ENCODE data around the gene CPLX1. TPM values are rescaled to one million over a fixed set of nuclear protein-coding genes. Genes with fewer than 3 reads are reported as not detected.

The CPLX1 gene
- total RNA-seq, 1 experiment from 2014 or later: 3.1 TPM

- Histone ChIP-seq H3K9ac (ENCODE audit: low read length) (no peak overlapping the region), H3K79me2 (ENCODE audit: low read length) (no peaks in the 10 kb centered on the region), H3K4me2 (ENCODE audit: low read depth, low read length, poor library complexity, severe bottlenecking) (no peak overlapping the region), H3K9me2 (replicated peaks; ENCODE audit: insufficient read depth, low read length) (no peaks in the 10 kb centered on the region), H3K36me3 (ENCODE audit: insufficient read depth, low read length) (peaks cover 15% of the 10 kb centered on the region), H3K4me1 (ENCODE audit: low read length) (no peaks in the 10 kb centered on the region), H3K9me3 (ENCODE audit: low read length) (no peaks in the 10 kb centered on the region), H3K27me3 (ENCODE audit: low read length) (no peaks in the 10 kb centered on the region), H3K27ac (ENCODE audit: low read length) (no peak overlapping the region), H4K20me1 (ENCODE audit: insufficient read depth, low read depth, low read length) (no peaks in the 10 kb centered on the region), H3K4me3 (ENCODE audit: low read length) (no peak overlapping the region), H2AFZ (ENCODE audit: low read length) (no peak overlapping the region)
- DNase-seq: no peak
Measured at GRCh38 chr4:867526-868250, 41.8 kb upstream of the CPLX1 start.

GRCh38 chr4:866761-867390 is 40.9 kb upstream of the CPLX1 start:
- H3K9ac ChIP-seq (ENCODE audit: low read length): no peak overlapping the region

GRCh38 chr4:866068-866760 is 40.3 kb upstream of the CPLX1 start:
- H4K20me1 ChIP-seq (ENCODE audit: insufficient read depth, low read depth, low read length): no peaks in the 10 kb centered on the region
- H3K36me3 ChIP-seq (ENCODE audit: insufficient read depth, low read length): peaks cover 25% of the 10 kb centered on the region
- no peaks in the 10 kb centered on the region for H3K27me3 ChIP-seq (ENCODE audit: low read length)
- H3K27ac ChIP-seq (ENCODE audit: low read length): no peak overlapping the region
- H3K9me3 ChIP-seq (ENCODE audit: low read length): no peaks in the 10 kb centered on the region
- H3K9me2 ChIP-seq (replicated peaks; ENCODE audit: insufficient read depth, low read length): no peaks in the 10 kb centered on the region
- H3K4me3 ChIP-seq (ENCODE audit: low read length): no peak overlapping the region
- no peak overlapping the region for H3K9ac ChIP-seq (ENCODE audit: low read length)
- H3K4me2 ChIP-seq (ENCODE audit: low read depth, low read length, poor library complexity, severe bottlenecking): no peak overlapping the region
- no peak overlapping the region for H2AFZ ChIP-seq (ENCODE audit: low read length)
- no peaks in the 10 kb centered on the region for H3K4me1 ChIP-seq (ENCODE audit: low read length)
- no peak for DNase-seq
- no peaks in the 10 kb centered on the region for H3K79me2 ChIP-seq (ENCODE audit: low read length)

More at GRCh38 chr4:866761-867390, 40.9 kb upstream of the CPLX1 start:
- no peak overlapping the region for H3K4me2 ChIP-seq (ENCODE audit: low read depth, low read length, poor library complexity, severe bottlenecking)
- no peak overlapping the region for H3K4me3 ChIP-seq (ENCODE audit: low read length)
- H2AFZ ChIP-seq (ENCODE audit: low read length): no peak overlapping the region
- no peak overlapping the region for H3K27ac ChIP-seq (ENCODE audit: low read length)
- H3K27me3 ChIP-seq (ENCODE audit: low read length): no peaks in the 10 kb centered on the region
- no peaks in the 10 kb centered on the region for H3K9me2 ChIP-seq (replicated peaks; ENCODE audit: insufficient read depth, low read length)
- no peaks in the 10 kb centered on the region for H3K4me1 ChIP-seq (ENCODE audit: low read length)
- no peak for DNase-seq
- peaks cover 21% of the 10 kb centered on the region for H3K36me3 ChIP-seq (ENCODE audit: insufficient read depth, low read length)
- no peaks in the 10 kb centered on the region for H4K20me1 ChIP-seq (ENCODE audit: insufficient read depth, low read depth, low read length)
- H3K9me3 ChIP-seq (ENCODE audit: low read length): no peaks in the 10 kb centered on the region
- no peaks in the 10 kb centered on the region for H3K79me2 ChIP-seq (ENCODE audit: low read length)

GRCh38 chr4:865572-865971 is 39.6 kb upstream of the CPLX1 start:
- H3K9me2 ChIP-seq (replicated peaks; ENCODE audit: insufficient read depth, low read length): no peaks in the 10 kb centered on the region
- no peaks in the 10 kb centered on the region for H3K79me2 ChIP-seq (ENCODE audit: low read length)
- no peak overlapping the region for H3K4me2 ChIP-seq (ENCODE audit: low read depth, low read length, poor library complexity, severe bottlenecking)
- H3K4me3 ChIP-seq (ENCODE audit: low read length): no peak overlapping the region
- H3K27ac ChIP-seq (ENCODE audit: low read length): no peak overlapping the region
- no peak overlapping the region for H2AFZ ChIP-seq (ENCODE audit: low read length)
- peaks cover 22% of the 10 kb centered on the region for H3K36me3 ChIP-seq (ENCODE audit: insufficient read depth, low read length)
- DNase-seq: no peak
- no peaks in the 10 kb centered on the region for H3K9me3 ChIP-seq (ENCODE audit: low read length)
- H3K9ac ChIP-seq (ENCODE audit: low read length): no peak overlapping the region
- no peaks in the 10 kb centered on the region for H3K4me1 ChIP-seq (ENCODE audit: low read length)
- no peaks in the 10 kb centered on the region for H4K20me1 ChIP-seq (ENCODE audit: insufficient read depth, low read depth, low read length)
- no peaks in the 10 kb centered on the region for H3K27me3 ChIP-seq (ENCODE audit: low read length)

GRCh38 chr4:865121-865465 is 39.2 kb upstream of the CPLX1 start:
- Histone ChIP-seq H3K4me1 (ENCODE audit: low read length) (no peaks in the 10 kb centered on the region), H3K27me3 (ENCODE audit: low read length) (no peaks in the 10 kb centered on the region), H3K27ac (ENCODE audit: low read length) (no peak overlapping the region), H3K9me3 (ENCODE audit: low read length) (no peaks in the 10 kb centered on the region), H3K4me2 (ENCODE audit: low read depth, low read length, poor library complexity, severe bottlenecking) (no peak overlapping the region), H3K36me3 (ENCODE audit: insufficient read depth, low read length) (peaks cover 22% of the 10 kb centered on the region), H3K4me3 (ENCODE audit: low read length) (no peak overlapping the region), H3K79me2 (ENCODE audit: low read length) (no peaks in the 10 kb centered on the region), H2AFZ (ENCODE audit: low read length) (no peak overlapping the region), H4K20me1 (ENCODE audit: insufficient read depth, low read depth, low read length) (no peaks in the 10 kb centered on the region), H3K9me2 (replicated peaks; ENCODE audit: insufficient read depth, low read length) (no peaks in the 10 kb centered on the region), H3K9ac (ENCODE audit: low read length) (no peak overlapping the region)
- DNase-seq: no peak

- H4K20me1 ChIP-seq (ENCODE audit: insufficient read depth, low read depth, low read length): no peaks in the 10 kb centered on the region
- H3K36me3 ChIP-seq (ENCODE audit: insufficient read depth, low read length): peaks cover 27% of the 10 kb centered on the region
- H3K27me3 ChIP-seq (ENCODE audit: low read length): no peaks in the 10 kb centered on the region
- H3K9me2 ChIP-seq (replicated peaks; ENCODE audit: insufficient read depth, low read length): no peaks in the 10 kb centered on the region
- H3K4me3 ChIP-seq (ENCODE audit: low read length): no peak overlapping the region
- no peaks in the 10 kb centered on the region for H3K4me1 ChIP-seq (ENCODE audit: low read length)
- H3K79me2 ChIP-seq (ENCODE audit: low read length): no peaks in the 10 kb centered on the region
- no peaks in the 10 kb centered on the region for H3K9me3 ChIP-seq (ENCODE audit: low read length)
- DNase-seq: no peak
- H3K27ac ChIP-seq (ENCODE audit: low read length): no peak overlapping the region
- no peak overlapping the region for H3K9ac ChIP-seq (ENCODE audit: low read length)
- no peak overlapping the region for H2AFZ ChIP-seq (ENCODE audit: low read length)
- H3K4me2 ChIP-seq (ENCODE audit: low read depth, low read length, poor library complexity, severe bottlenecking): no peak overlapping the region
Measured at GRCh38 chr4:864456-865120, 38.7 kb upstream of the CPLX1 start.

GRCh38 chr4:860561-860960 is 34.6 kb upstream of the CPLX1 start:
- H3K27me3 ChIP-seq (ENCODE audit: low read length): no peaks in the 10 kb centered on the region
- no peak overlapping the region for H3K4me2 ChIP-seq (ENCODE audit: low read depth, low read length, poor library complexity, severe bottlenecking)
- no peak for DNase-seq
- no peaks in the 10 kb centered on the region for H3K4me1 ChIP-seq (ENCODE audit: low read length)
- H3K9ac ChIP-seq (ENCODE audit: low read length): no peak overlapping the region
- H3K79me2 ChIP-seq (ENCODE audit: low read length): no peaks in the 10 kb centered on the region
- H2AFZ ChIP-seq (ENCODE audit: low read length): no peak overlapping the region
- no peak overlapping the region for H3K4me3 ChIP-seq (ENCODE audit: low read length)
- H3K36me3 ChIP-seq (ENCODE audit: insufficient read depth, low read length): peaks cover 53% of the 10 kb centered on the region
- H4K20me1 ChIP-seq (ENCODE audit: insufficient read depth, low read depth, low read length): no peaks in the 10 kb centered on the region
- no peaks in the 10 kb centered on the region for H3K9me2 ChIP-seq (replicated peaks; ENCODE audit: insufficient read depth, low read length)
- H3K9me3 ChIP-seq (ENCODE audit: low read length): peaks cover 5% of the 10 kb centered on the region; the same call in 1 of the 2 replicates
- H3K27ac ChIP-seq (ENCODE audit: low read length): no peak overlapping the region

GRCh38 chr4:859496-859895 is 33.6 kb upstream of the CPLX1 start:
- H3K79me2 ChIP-seq (ENCODE audit: low read length): no peaks in the 10 kb centered on the region
- no peak overlapping the region for H3K4me2 ChIP-seq (ENCODE audit: low read depth, low read length, poor library complexity, severe bottlenecking)
- H3K27ac ChIP-seq (ENCODE audit: low read length): no peak overlapping the region
- peaks cover 5% of the 10 kb centered on the region; the same call in 1 of the 2 replicates for H3K9me3 ChIP-seq (ENCODE audit: low read length)
- H3K9me2 ChIP-seq (replicated peaks; ENCODE audit: insufficient read depth, low read length): no peaks in the 10 kb centered on the region
- H2AFZ ChIP-seq (ENCODE audit: low read length): no peak overlapping the region
- no peaks in the 10 kb centered on the region for H3K27me3 ChIP-seq (ENCODE audit: low read length)
- peaks cover 53% of the 10 kb centered on the region for H3K36me3 ChIP-seq (ENCODE audit: insufficient read depth, low read length)
- no peak overlapping the region for H3K9ac ChIP-seq (ENCODE audit: low read length)
- H3K4me1 ChIP-seq (ENCODE audit: low read length): no peaks in the 10 kb centered on the region
- no peak for DNase-seq
- no peak overlapping the region for H3K4me3 ChIP-seq (ENCODE audit: low read length)
- H4K20me1 ChIP-seq (ENCODE audit: insufficient read depth, low read depth, low read length): no peaks in the 10 kb centered on the region
